ENCODE results near the gene LMNB1.

The LMNB1 gene

GRCh38 chr5:126858441-126858840, 81.5 kb downstream of the LMNB1 start:
- H3K9me3 ChIP-seq = no peaks in the 10 kb centered on the region
- H3K4me1 ChIP-seq = peaks cover 0 to 4% (median 0%) of the 10 kb centered on the region in 4 donors
- H3K27me3 ChIP-seq = peaks cover 0 to 2% of the 10 kb centered on the region in 2 donors
- H3K4me3 ChIP-seq = no peak overlapping the region
- no peak for DNase-seq
- H3K36me3 ChIP-seq = no peaks in the 10 kb centered on the region
- intact Hi-C loops (cut with DNase I; ENCODE audit: low total_unique reads) = no loop called here
- TF ChIP-seq, protein P1, sequence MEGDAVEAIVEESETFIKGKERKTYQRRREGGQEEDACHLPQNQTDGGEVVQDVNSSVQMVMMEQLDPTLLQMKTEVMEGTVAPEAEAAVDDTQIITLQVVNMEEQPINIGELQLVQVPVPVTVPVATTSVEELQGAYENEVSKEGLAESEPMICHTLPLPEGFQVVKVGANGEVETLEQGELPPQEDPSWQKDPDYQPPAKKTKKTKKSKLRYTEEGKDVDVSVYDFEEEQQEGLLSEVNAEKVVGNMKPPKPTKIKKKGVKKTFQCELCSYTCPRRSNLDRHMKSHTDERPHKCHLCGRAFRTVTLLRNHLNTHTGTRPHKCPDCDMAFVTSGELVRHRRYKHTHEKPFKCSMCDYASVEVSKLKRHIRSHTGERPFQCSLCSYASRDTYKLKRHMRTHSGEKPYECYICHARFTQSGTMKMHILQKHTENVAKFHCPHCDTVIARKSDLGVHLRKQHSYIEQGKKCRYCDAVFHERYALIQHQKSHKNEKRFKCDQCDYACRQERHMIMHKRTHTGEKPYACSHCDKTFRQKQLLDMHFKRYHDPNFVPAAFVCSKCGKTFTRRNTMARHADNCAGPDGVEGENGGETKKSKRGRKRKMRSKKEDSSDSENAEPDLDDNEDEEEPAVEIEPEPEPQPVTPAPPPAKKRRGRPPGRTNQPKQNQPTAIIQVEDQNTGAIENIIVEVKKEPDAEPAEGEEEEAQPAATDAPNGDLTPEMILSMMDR (IDR thresholded peaks at IDR 0.05) = no peak
- H3K27ac ChIP-seq = no peak overlapping the region

DNA sequence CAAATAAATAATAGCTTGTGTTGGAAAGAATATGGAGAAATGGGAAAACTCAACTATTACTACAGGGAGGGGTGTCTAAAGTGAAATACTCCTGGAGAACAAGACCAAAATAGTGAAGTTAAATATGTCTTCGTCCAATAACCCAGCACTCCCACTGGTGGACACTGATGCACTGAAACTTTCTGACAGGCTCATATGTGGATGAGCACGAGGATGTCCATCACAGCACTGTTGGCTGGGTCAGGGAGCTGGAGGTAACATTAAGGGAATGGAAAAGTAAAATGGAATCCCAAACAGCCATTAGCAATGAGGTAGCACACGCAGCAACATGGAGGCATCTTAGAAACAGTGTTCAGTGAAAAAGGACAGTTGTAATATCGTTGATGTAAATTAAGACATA, 86.5 kb downstream of the LMNB1 start:
- Histone ChIP-seq H3K27me3 (no peaks in the 10 kb centered on the region), H3K27ac (no peak overlapping the region), H3K36me3 (no peaks in the 10 kb centered on the region), H3K9me3 (no peaks in the 10 kb centered on the region), H3K4me1 (no peaks in the 10 kb centered on the region), H3K4me3 (no peak overlapping the region)
- TF ChIP-seq, protein P1 (IDR thresholded peaks at IDR 0.05) = no peak
- intact Hi-C loops (cut with DNase I; ENCODE audit: low total_unique reads) = no loop called here
- no peak for DNase-seq

GRCh38 chr5:126864042-126864688, 87.2 kb downstream of the LMNB1 start:
- no peak overlapping the region for H3K27ac ChIP-seq
- TF ChIP-seq, protein P1 (IDR thresholded peaks at IDR 0.05) = no peak
- H3K9me3 ChIP-seq = no peaks in the 10 kb centered on the region
- intact Hi-C loops (cut with DNase I; ENCODE audit: low total_unique reads) = no loop called here
- H3K4me1 ChIP-seq = peaks cover 0 to 6% (median 4%) of the 10 kb centered on the region in 4 donors
- no peaks in the 10 kb centered on the region for H3K36me3 ChIP-seq
- no peaks in the 10 kb centered on the region for H3K27me3 ChIP-seq
- H3K4me3 ChIP-seq = no peak overlapping the region
- DNase-seq = no peak

DNA sequence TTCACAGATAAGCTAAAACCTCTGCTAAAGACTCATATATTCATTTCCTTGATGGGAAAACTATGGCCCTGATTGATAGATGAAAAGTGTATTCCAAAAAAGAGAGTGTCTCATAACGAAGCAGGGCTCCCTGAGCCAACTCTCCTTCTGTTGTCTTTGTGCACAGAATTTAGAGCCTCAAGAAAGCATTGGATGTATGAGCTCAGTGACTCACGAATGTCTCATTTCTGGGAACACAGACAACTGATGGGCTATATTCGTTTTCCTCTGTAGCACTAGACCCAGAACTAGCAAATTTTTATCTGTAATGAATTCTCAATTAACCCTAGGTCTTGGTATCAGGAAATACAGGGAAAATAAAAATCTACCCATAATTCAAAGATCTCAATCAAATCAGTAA, 88.4 kb downstream of the LMNB1 start:
- H3K4me1 ChIP-seq = peaks cover 0 to 8% (median 6%) of the 10 kb centered on the region in 4 donors
- intact Hi-C loops (cut with DNase I; ENCODE audit: low total_unique reads) = no loop called here
- TF ChIP-seq, protein P1 (IDR thresholded peaks at IDR 0.05) = no peak
- no peak overlapping the region for H3K27ac ChIP-seq
- no peaks in the 10 kb centered on the region for H3K36me3 ChIP-seq
- DNase-seq = no peak
- no peaks in the 10 kb centered on the region for H3K9me3 ChIP-seq
- no peaks in the 10 kb centered on the region for H3K27me3 ChIP-seq
- H3K4me3 ChIP-seq = no peak overlapping the region

DNA sequence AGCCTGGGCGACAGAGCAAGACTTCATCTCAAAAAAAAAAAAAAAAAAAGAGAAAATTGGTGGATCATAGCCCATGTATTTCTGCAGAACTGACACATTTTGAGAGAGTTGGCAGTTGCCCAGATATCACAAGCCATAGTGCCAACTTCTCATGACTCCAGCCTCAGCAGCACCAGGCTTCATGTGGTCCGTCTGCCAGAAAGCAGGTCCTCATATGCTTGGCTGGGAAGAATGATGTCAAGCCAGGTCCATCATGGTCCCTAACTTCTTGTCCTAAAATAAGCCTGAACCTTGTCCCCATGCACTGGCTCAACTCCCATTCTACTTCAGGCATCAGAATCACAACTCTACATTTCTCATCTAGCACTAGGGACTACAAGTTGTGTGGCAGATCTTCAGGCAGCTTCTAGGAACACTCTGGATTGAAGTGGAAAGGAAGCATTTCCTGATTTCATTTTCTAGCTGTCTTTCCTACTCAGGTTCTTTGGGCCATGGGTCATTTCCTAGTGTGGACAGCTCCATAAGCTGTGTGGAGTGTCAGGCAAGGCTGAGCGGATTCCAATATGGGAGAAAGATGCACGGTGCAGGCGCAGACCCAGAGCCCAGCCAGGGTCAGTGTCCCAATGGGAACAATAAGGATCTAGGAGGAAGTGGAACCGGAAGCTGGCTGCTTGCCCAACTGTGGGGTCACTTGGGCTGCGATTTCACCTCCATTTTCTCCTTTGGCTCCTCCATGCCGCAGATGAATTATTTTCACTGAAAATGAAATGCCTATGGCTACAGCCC, 90.1 kb downstream of the LMNB1 start:
- Histone ChIP-seq H3K4me3 (no peak overlapping the region), H3K27me3 (no peaks in the 10 kb centered on the region), H3K4me1 (peaks cover 0 to 8% (median 6%) of the 10 kb centered on the region in 4 donors), H3K36me3 (no peaks in the 10 kb centered on the region), H3K9me3 (no peaks in the 10 kb centered on the region), H3K27ac (no peak overlapping the region)
- TF ChIP-seq, protein P1 (IDR thresholded peaks at IDR 0.05) = no peak
- intact Hi-C loops (cut with DNase I; ENCODE audit: low total_unique reads) = no loop called here
- no peak for DNase-seq
